Kidney (tissue), 14 donors: ENCODE results near the gene HHATL. TPM values are rescaled to one million over a fixed set of nuclear protein-coding genes. Genes with fewer than 3 reads are reported as not detected.

ENCODE experiments used
- DNase-seq, 5 donors: peaks; one replicate each; pipeline ENCODE4 v3.0.0-alpha.2; 2013 to 2020
- FAIRE-seq: peaks from 2 replicates; lab custom pipeline; 2012; peaks lifted over from hg19 to GRCh38; lab: Jason Lieb, UNC
- H3K27ac ChIP-seq, 2 donors: one replicate each; pipeline ENCODE4 v1.7.0; 2013; ENCODE audit warnings: low read depth in 2 of 2, low read length in 2 of 2, inconsistent platforms in 1 of 2
- H3K27me3 ChIP-seq: one replicate; pipeline ENCODE4 v1.7.1; 2013; ENCODE audit warnings: low read length, inconsistent platforms; ENCODE audit not compliant: control insufficient read depth, insufficient read depth
- H3K36me3 ChIP-seq, 3 donors: one replicate each; pipeline versions ENCODE4 v1.7.0 to v1.7.1; 2013; ENCODE audit warnings: low read length in 3 of 3, control low read depth in 1 of 3, inconsistent platforms in 1 of 3; ENCODE audit not compliant: insufficient read depth in 3 of 3, control insufficient read depth in 2 of 3
- H3K4me1 ChIP-seq, 3 donors: one replicate each; pipeline versions ENCODE4 v1.7.0 to v1.7.1; 2013; ENCODE audit warnings: low read length in 3 of 3, inconsistent platforms in 1 of 3, low read depth in 1 of 3; ENCODE audit not compliant: control insufficient read depth in 2 of 3, insufficient read depth in 2 of 3
- H3K4me3 ChIP-seq, 3 donors: one replicate each; pipeline versions ENCODE4 v1.7.0 to v1.8.1; 2013; ENCODE audit warnings: low read length in 3 of 3, control low read depth in 1 of 3, inconsistent platforms in 1 of 3
- H3K9ac ChIP-seq, 3 donors: one replicate each; pipeline versions ENCODE4 v1.7.0 to v1.7.1; 2013; ENCODE audit warnings: low read length in 3 of 3, control low read depth in 1 of 3, inconsistent platforms in 1 of 3
- H3K9me3 ChIP-seq, 3 donors: one replicate each; pipeline versions ENCODE4 v1.7.0 to v1.7.1; 2013; ENCODE audit warnings: low read length in 3 of 3, control low read depth in 1 of 3, inconsistent platforms in 1 of 3; ENCODE audit not compliant: control insufficient read depth in 2 of 3, insufficient read depth in 1 of 3
- intact Hi-C: fragments of 100-400 bp; cut with DNase I; formaldehyde crosslinking; loops from one replicate; pipeline ENCODE4 v1.11.1; 2022
- polyA plus RNA-seq: library from polyadenylated mRNA; stranded (reverse); fragments of 350-450 nt; fragmentation: Illumina TruSeq; extraction: RNeasy Lipid Tissue Mini Kit (QIAGEN cat#74804); gene quantifications from one replicate; pipeline ENCODE4 v1.2.3, GENCODE V29; 2014; ENCODE audit warnings: low read depth, low replicate concordance; ENCODE audit not compliant: insufficient read depth
- total RNA-seq: library from RNA; stranded (reverse); fragmentation: NEBNext Ultra II Directional; extraction: Animal tissue kit (Norgen Biotek cat#: 25700); gene quantifications from one replicate; pipeline ENCODE4 v1.2.1, GENCODE V29; 2021
- TF ChIP-seq, protein P1 (sequence below): IDR thresholded peaks from 3 replicates; pipeline ENCODE4 v1.5.1; 2012; ENCODE audit warnings: mild to moderate bottlenecking, moderate library complexity, borderline replicate concordance; ENCODE audit not compliant: insufficient read depth; ENCODE audit errors: extremely low read depth
- donor health status: control.
- donor health status: control.
- donor health status: control.
- donor health status: control.
- donor health status: control.
- donor health status: DM: yes; HTN: yes; CAD: no.
- donor health status: Normal renal cell carcinoma (clear cell type).

The HHATL gene
- total and polyA plus RNA-seq, 2 donors from 2014 or later: not detected

DNA sequence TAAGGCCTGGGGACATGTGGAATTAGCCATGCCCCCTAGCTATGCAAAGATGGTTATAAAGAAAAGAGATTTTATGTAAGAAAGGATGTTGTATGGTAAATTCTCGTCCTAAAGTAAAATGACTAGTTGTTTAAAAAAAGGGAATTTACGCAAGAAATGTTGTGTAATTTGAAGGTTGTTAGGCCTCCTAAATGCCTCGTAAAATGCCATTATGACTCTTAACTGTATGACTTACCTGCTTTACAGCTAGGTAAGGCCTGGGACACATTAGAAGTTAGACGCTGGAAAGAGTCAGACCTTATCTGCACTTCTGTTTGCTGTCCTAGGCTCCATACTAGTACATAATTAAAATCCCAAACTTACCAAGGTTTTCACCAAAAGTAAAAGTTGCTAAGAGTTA, 17.5 kb upstream of the HHATL start:
- Histone ChIP-seq H3K36me3 (no peaks in the 10 kb centered on the region), H3K4me3 (no peak overlapping the region), H3K27ac (no peak overlapping the region), H3K9me3 (no peaks in the 10 kb centered on the region), H3K9ac (no peak overlapping the region), H3K27me3 (no peaks in the 10 kb centered on the region), H3K4me1 (no peaks in the 10 kb centered on the region)
- intact Hi-C loops: no loop called here
- TF ChIP-seq, protein P1, sequence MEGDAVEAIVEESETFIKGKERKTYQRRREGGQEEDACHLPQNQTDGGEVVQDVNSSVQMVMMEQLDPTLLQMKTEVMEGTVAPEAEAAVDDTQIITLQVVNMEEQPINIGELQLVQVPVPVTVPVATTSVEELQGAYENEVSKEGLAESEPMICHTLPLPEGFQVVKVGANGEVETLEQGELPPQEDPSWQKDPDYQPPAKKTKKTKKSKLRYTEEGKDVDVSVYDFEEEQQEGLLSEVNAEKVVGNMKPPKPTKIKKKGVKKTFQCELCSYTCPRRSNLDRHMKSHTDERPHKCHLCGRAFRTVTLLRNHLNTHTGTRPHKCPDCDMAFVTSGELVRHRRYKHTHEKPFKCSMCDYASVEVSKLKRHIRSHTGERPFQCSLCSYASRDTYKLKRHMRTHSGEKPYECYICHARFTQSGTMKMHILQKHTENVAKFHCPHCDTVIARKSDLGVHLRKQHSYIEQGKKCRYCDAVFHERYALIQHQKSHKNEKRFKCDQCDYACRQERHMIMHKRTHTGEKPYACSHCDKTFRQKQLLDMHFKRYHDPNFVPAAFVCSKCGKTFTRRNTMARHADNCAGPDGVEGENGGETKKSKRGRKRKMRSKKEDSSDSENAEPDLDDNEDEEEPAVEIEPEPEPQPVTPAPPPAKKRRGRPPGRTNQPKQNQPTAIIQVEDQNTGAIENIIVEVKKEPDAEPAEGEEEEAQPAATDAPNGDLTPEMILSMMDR: no peak
- no peak for FAIRE-seq
- no peak for DNase-seq

DNA sequence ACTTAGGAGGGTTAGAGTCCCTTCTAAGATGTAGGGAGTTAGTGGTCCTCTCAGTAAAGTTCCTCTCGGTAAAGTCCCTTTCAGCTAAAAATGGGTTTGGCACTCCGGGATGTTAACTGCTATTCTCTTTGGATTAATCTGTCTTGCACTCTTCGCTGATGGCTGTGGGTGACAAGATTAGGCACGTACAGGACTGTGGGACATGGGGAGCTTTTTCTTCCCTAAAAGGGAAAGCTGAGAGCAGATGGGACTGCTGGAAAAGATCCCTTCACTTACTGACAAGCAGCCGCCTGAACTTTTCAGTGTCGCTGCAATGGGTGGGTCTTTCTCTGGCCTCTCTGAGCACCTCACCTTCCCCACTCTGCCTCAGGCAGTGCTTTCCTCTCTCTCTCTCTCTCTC, 16.4 kb upstream of the HHATL start:
- FAIRE-seq: no peak
- Histone ChIP-seq H3K27me3 (no peaks in the 10 kb centered on the region), H3K9me3 (no peaks in the 10 kb centered on the region), H3K36me3 (no peaks in the 10 kb centered on the region), H3K4me3 (no peak overlapping the region), H3K27ac (no peak overlapping the region), H3K9ac (no peak overlapping the region), H3K4me1 (no peaks in the 10 kb centered on the region)
- no peak for DNase-seq
- intact Hi-C loops: no loop called here
- TF ChIP-seq, protein P1: no peak

DNA sequence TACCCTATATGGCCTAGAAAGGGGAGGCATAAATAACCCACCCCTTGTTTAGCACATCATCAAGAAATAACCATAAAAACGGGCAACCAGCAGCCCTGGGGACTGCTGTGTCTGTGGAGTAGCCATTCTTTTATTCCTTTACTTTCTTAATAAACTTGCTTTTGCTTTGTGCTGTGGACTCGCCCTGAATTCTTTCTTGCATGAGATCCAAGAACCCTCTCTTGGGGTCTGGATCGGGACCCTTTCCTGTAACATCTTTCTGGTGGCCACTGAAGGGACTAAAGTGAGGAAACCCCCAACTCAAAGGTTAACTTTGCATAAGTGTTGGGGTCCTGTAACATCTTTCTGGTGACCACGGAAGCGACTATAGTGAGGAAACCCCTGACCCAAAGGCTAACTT, 15.7 kb upstream of the HHATL start:
- FAIRE-seq (no peak), DNase-seq (peak in 1 of 5 donors; percentile 1)
- TF ChIP-seq, protein P1: no peak

DNA sequence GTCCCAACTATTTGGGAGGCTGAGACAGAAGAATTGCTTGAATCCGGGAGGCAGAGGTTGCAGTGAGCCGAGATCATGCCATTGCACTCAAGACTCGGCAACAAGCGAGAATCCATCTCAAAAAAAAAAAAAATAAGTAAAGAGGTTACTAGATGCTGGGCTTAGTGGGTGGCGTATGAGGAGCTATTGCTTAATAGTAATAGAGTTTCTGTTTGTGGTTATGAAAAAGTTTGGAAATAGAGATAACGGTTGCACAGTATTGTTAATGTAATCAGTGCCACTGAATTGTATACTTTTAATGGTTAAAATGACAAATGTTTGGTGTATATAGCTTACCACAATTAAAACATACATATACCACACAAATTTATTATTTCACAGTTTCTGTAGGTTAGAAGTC, 14.7 kb upstream of the HHATL start:
- Histone ChIP-seq H3K27ac (no peak overlapping the region), H3K9me3 (no peaks in the 10 kb centered on the region), H3K27me3 (no peaks in the 10 kb centered on the region), H3K4me1 (no peaks in the 10 kb centered on the region), H3K36me3 (no peaks in the 10 kb centered on the region), H3K4me3 (no peak overlapping the region), H3K9ac (no peak overlapping the region)
- intact Hi-C loops: no loop called here
- no peak for FAIRE-seq
- TF ChIP-seq, protein P1: no peak
- DNase-seq: no peak

More for the DNA sequence above, 15.7 kb upstream of the HHATL start:
- H3K9me3 ChIP-seq: no peaks in the 10 kb centered on the region
- no peak overlapping the region for H3K27ac ChIP-seq
- intact Hi-C loops: no loop called here
- H3K9ac ChIP-seq: no peak overlapping the region
- H3K4me3 ChIP-seq: no peak overlapping the region
- no peaks in the 10 kb centered on the region for H3K36me3 ChIP-seq
- no peaks in the 10 kb centered on the region for H3K27me3 ChIP-seq
- H3K4me1 ChIP-seq: no peaks in the 10 kb centered on the region
